Breast epithelium (tissue), 4 donors: ENCODE data around the gene LPP. TPM values are rescaled to one million over a fixed set of nuclear protein-coding genes. Genes with fewer than 3 reads are reported as not detected.

Experiments used
- DNase-seq, 2 donors: peaks; one replicate each; pipeline ENCODE4 v3.0.0-alpha.2; 2019; ENCODE audit warnings: low spot score in 2 of 2
- H3K27ac ChIP-seq, 2 donors: fragments of 200-600 bp; sonication (generic) in 1 of 2; one replicate each; pipeline ENCODE4 v1.5.1; 2016 to 2019; ENCODE audit warnings: mild to moderate bottlenecking in 1 of 2
- H3K27me3 ChIP-seq, 2 donors: fragments of 200-600 bp; sonication (generic) in 1 of 2; one replicate each; pipeline versions ENCODE4 v1.5.1 to v1.6.0; 2017 to 2019; ENCODE audit warnings: control low read depth in 1 of 2, mild to moderate bottlenecking in 1 of 2
- H3K36me3 ChIP-seq: fragments of 200-600 bp; one replicate; pipeline ENCODE4 v1.5.1; 2019
- H3K4me1 ChIP-seq, 2 donors: fragments of 200-600 bp; sonication (generic); one replicate each; pipeline ENCODE4 v1.5.1; 2016 to 2019; ENCODE audit warnings: control low read depth in 1 of 2
- H3K4me3 ChIP-seq, 3 donors: fragments of 200-600 bp; sonication (generic); 1 replicate in 2 of 3; 2 replicates in 1 of 3; pipeline ENCODE4 v1.5.1; 2016 to 2019; ENCODE audit warnings: mild to moderate bottlenecking in 3 of 3, moderate library complexity in 2 of 3
- H3K9me3 ChIP-seq, 2 donors: fragments of 200-600 bp; sonication (generic) in 1 of 2; one replicate each; pipeline ENCODE4 v1.5.1; 2016 to 2019; ENCODE audit warnings: control low read depth in 1 of 2
- CTCF ChIP-seq, 3 donors: fragments of 450-650 bp; IDR thresholded peaks; one replicate each; pipeline ENCODE4 v1.5.1; 2016 to 2017; ENCODE audit warnings: antibody characterized with exemption in 3 of 3, mild to moderate bottlenecking in 3 of 3, moderate library complexity in 3 of 3
- POLR2A ChIP-seq: fragments of 450-650 bp; IDR thresholded peaks from one replicate; pipeline ENCODE4 v1.6.1; 2016; ENCODE audit warnings: antibody characterized with exemption, mild to moderate bottlenecking, moderate library complexity
- POLR2AphosphoS5 ChIP-seq, 3 donors: sonication (generic); formaldehyde crosslinking; IDR thresholded peaks; one replicate each; pipeline ENCODE4 v1.6.1; 2017; ENCODE audit warnings: antibody characterized with exemption in 3 of 3
- intact Hi-C: fragments of 100-400 bp; cut with DNase I; formaldehyde crosslinking; loops from one replicate; pipeline ENCODE4 v1.15.1; 2023; ENCODE audit warnings: low total_unique reads
- total RNA-seq, 3 donors: library from RNA; depleted of rRNA; stranded (reverse); fragments of >200 nt; gene quantifications; one replicate each; pipeline ENCODE4 v1.1.0, GENCODE V29; 2016

The LPP gene
- total RNA-seq, 3 donors from 2014 or later, result 135 to 183 (median 147) TPM

DNA sequence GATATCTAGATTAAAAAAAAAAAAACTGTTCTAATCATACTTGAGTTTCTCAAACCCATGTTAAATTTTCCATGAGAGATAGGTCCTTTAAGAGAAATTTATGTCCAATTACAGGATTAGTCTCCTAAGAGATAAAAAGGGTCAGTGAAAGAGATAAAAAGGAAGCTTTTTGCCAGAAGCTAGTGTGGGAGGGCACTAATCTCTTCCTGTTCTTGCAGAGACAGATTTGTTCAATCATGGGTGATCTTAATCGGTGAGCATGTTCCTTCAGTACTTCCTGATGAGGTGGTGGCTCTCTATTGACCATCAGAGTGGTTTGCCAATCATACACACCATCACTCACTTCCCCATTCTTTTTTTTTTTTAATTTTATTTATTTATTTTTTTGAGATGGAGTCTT, 16.9 kb upstream of the LPP start:
- intact Hi-C loops, result no loop called here
- Histone ChIP-seq H3K4me3 (no peak overlapping the region), H3K36me3 (no peaks in the 10 kb centered on the region), H3K9me3 (no peaks in the 10 kb centered on the region), H3K27me3 (no peaks in the 10 kb centered on the region), H3K4me1 (no peaks in the 10 kb centered on the region), H3K27ac (no peak overlapping the region)
- no peak for TF ChIP-seq POLR2A
- TF ChIP-seq CTCF (IDR thresholded peaks at IDR 0.05), result no peak
- no peak for TF ChIP-seq POLR2AphosphoS5 (IDR thresholded peaks at IDR 0.05)
- no peak for DNase-seq

GRCh38 chr3:188139466-188139865, 14.5 kb upstream of the LPP start:
- H3K4me3 ChIP-seq, result no peak overlapping the region
- no peaks in the 10 kb centered on the region for H3K36me3 ChIP-seq
- H3K27me3 ChIP-seq, result no peaks in the 10 kb centered on the region
- H3K9me3 ChIP-seq, result no peaks in the 10 kb centered on the region
- H3K27ac ChIP-seq, result no peak overlapping the region
- TF ChIP-seq CTCF (IDR thresholded peaks at IDR 0.05) (no peak), POLR2AphosphoS5 (IDR thresholded peaks at IDR 0.05) (no peak), POLR2A (no peak)
- intact Hi-C loops, result no loop called here
- no peaks in the 10 kb centered on the region for H3K4me1 ChIP-seq
- no peak for DNase-seq

GRCh38 chr3:188146219-188146618, 7.7 kb upstream of the LPP start:
- H3K4me3 ChIP-seq, result no peak overlapping the region

DNA sequence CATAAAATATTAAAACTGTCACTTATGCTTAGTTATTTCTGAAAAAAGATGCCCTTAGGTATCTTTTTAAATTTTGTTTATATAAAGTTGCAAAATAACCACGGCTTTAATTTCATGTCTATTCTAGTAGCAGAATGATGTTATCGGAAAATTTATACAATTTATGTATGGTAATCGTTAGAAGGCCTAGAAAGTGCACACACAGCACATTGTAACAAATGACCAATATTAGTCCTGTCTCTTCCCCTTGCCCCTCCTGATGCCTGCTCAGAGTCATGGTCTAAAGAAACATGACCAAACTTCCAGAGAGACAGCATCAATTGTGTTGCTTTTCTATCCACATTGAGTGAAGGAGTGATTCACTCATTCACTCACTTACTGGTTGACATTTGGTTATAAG, 6.2 kb upstream of the LPP start:
- Histone ChIP-seq H3K9me3 (no peaks in the 10 kb centered on the region), H3K27me3 (no peaks in the 10 kb centered on the region), H3K4me1 (no peaks in the 10 kb centered on the region), H3K36me3 (no peaks in the 10 kb centered on the region), H3K27ac (no peak overlapping the region), H3K4me3 (no peak overlapping the region)
- DNase-seq, result no peak
- TF ChIP-seq POLR2A, result no peak
- TF ChIP-seq POLR2AphosphoS5 (IDR thresholded peaks at IDR 0.05), result no peak
- TF ChIP-seq CTCF (IDR thresholded peaks at IDR 0.05), result no peak
- intact Hi-C loops, result no loop called here

More at GRCh38 chr3:188146219-188146618, 7.7 kb upstream of the LPP start:
- no peak for TF ChIP-seq CTCF (IDR thresholded peaks at IDR 0.05)
- TF ChIP-seq POLR2AphosphoS5 (IDR thresholded peaks at IDR 0.05), result no peak
- no peak for TF ChIP-seq POLR2A
- Histone ChIP-seq H3K9me3 (no peaks in the 10 kb centered on the region), H3K4me1 (no peaks in the 10 kb centered on the region), H3K27ac (no peak overlapping the region), H3K36me3 (no peaks in the 10 kb centered on the region), H3K27me3 (no peaks in the 10 kb centered on the region)
- intact Hi-C loops, result no loop called here
- no peak for DNase-seq

GRCh38 chr3:188148318-188148717, 5.6 kb upstream of the LPP start:
- Histone ChIP-seq H3K4me1 (no peaks in the 10 kb centered on the region), H3K36me3 (no peaks in the 10 kb centered on the region), H3K27ac (no peak overlapping the region), H3K27me3 (no peaks in the 10 kb centered on the region), H3K4me3 (no peak overlapping the region), H3K9me3 (no peaks in the 10 kb centered on the region)
- intact Hi-C loops, result no loop called here
- TF ChIP-seq POLR2AphosphoS5 (IDR thresholded peaks at IDR 0.05) (no peak), CTCF (IDR thresholded peaks at IDR 0.05) (no peak), POLR2A (no peak)
- no peak for DNase-seq
